NB4 (cell line): ENCODE measurements around the gene PRAMEF1.

Experiments
- DNase-seq: peaks from one replicate; pipeline ENCODE4 v3.0.0; 2010; ENCODE audit warnings: low read depth
- H3K4me3 ChIP-seq: one replicate; pipeline ENCODE4 v1.5.1; 2011; ENCODE audit warnings: mild to moderate bottlenecking, low read depth, low read length, moderate library complexity
- CTCF ChIP-seq: IDR thresholded peaks from one replicate; pipeline ENCODE4 v1.5.1; 2012; ENCODE audit warnings: low read depth, low read length
- MAX ChIP-seq: IDR thresholded peaks from 2 replicates; pipeline ENCODE4 v1.6.1; 2011; ENCODE audit warnings: low read depth, low read length
- MYC ChIP-seq: IDR thresholded peaks from 2 replicates; pipeline ENCODE4 v1.6.1; 2011; ENCODE audit warnings: low read depth, low read length
- POLR2A ChIP-seq: IDR thresholded peaks from 2 replicates; pipeline ENCODE4 v1.6.1; 2011; ENCODE audit warnings: mild to moderate bottlenecking; ENCODE audit not compliant: insufficient read length; ENCODE audit errors: extremely low read depth

The PRAMEF1 gene

GRCh38 chr1:12763479-12763878 lies 27.7 kb upstream of the PRAMEF1 start:
- no peak overlapping the region for H3K4me3 ChIP-seq
- no peak for DNase-seq
- TF ChIP-seq CTCF (no peak), POLR2A (no peak), MYC (no peak), MAX (no peak)

- no peak overlapping the region for H3K4me3 ChIP-seq
- TF ChIP-seq POLR2A (no peak), MYC (no peak), MAX (no peak), CTCF (no peak)
- DNase-seq, result no peak
Measured at GRCh38 chr1:12764016-12764415, 27.2 kb upstream of the PRAMEF1 start.

GRCh38 chr1:12769031-12769430 lies 22.2 kb upstream of the PRAMEF1 start:
- DNase-seq, result no peak
- no peak overlapping the region for H3K4me3 ChIP-seq
- no peak for TF ChIP-seq CTCF
- TF ChIP-seq MYC, result no peak
- no peak for TF ChIP-seq POLR2A
- TF ChIP-seq MAX, result no peak

- no peak for DNase-seq
- TF ChIP-seq MAX (no peak), POLR2A (no peak), MYC (no peak), CTCF (no peak)
- no peak overlapping the region for H3K4me3 ChIP-seq
Measured at GRCh38 chr1:12769976-12770505, 21.2 kb upstream of the PRAMEF1 start.

GRCh38 chr1:12770620-12771019 lies 20.6 kb upstream of the PRAMEF1 start:
- TF ChIP-seq CTCF, result no peak
- no peak for TF ChIP-seq MYC
- TF ChIP-seq MAX, result no peak
- no peak for TF ChIP-seq POLR2A
- no peak for DNase-seq
- no peak overlapping the region for H3K4me3 ChIP-seq

GRCh38 chr1:12771186-12771585 lies 20.0 kb upstream of the PRAMEF1 start:
- no peak for DNase-seq

More at GRCh38 chr1:12771186-12771585, 20.0 kb upstream of the PRAMEF1 start:
- no peak overlapping the region for H3K4me3 ChIP-seq
- TF ChIP-seq MAX (no peak), POLR2A (no peak), CTCF (no peak), MYC (no peak)
